Lung (tissue), 12 donors: ENCODE data around the gene PXDN. TPM values are rescaled to one million over a fixed set of nuclear protein-coding genes. Genes with fewer than 3 reads are reported as not detected.
"Not testable (repeated sequence)": the region's sequence is repeated elsewhere in the genome, so short reads cannot be mapped to it uniquely, and the experiment has no call there.

Experiments used
- ATAC-seq: fragments of 200-7000 bp; cut with Tn5 transposase; one replicate; pipeline ENCODE4 v1.9.1; 2020; ENCODE audit warnings: moderate number of reproducible peaks; ENCODE audit not compliant: insufficient read depth, low FRiP score
- DNase-seq, 3 donors: peaks; one replicate each; pipeline ENCODE4 v3.0.0-alpha.2; 2013 to 2017
- H3K27ac ChIP-seq, 2 donors: one replicate each; pipeline ENCODE4 v1.5.1; 2013; ENCODE audit warnings: mild to moderate bottlenecking in 2 of 2, moderate library complexity in 2 of 2, control low read depth in 1 of 2, inconsistent platforms in 1 of 2, low read depth in 1 of 2, low read length in 1 of 2
- H3K27me3 ChIP-seq, 3 donors: one replicate each; pipeline ENCODE4 v1.5.1; 2013; ENCODE audit warnings: low read length in 2 of 3; ENCODE audit not compliant: control insufficient read depth in 3 of 3, insufficient read depth in 3 of 3
- H3K36me3 ChIP-seq, 4 donors: one replicate each; pipeline ENCODE4 v1.5.1; 2013; ENCODE audit warnings: low read length in 4 of 4, mild to moderate bottlenecking in 1 of 4, moderate library complexity in 1 of 4; ENCODE audit not compliant: control insufficient read depth in 4 of 4, insufficient read depth in 4 of 4
- H3K4me1 ChIP-seq, 5 donors: one replicate each; pipeline ENCODE4 v1.5.1; 2013; ENCODE audit warnings: low read length in 5 of 5, mild to moderate bottlenecking in 2 of 5, moderate library complexity in 1 of 5; ENCODE audit not compliant: control insufficient read depth in 5 of 5, insufficient read depth in 5 of 5
- H3K4me3 ChIP-seq: one replicate; pipeline ENCODE4 v1.5.1; 2013; ENCODE audit warnings: mild to moderate bottlenecking, control low read depth, moderate library complexity
- H3K9ac ChIP-seq, 2 donors: one replicate each; pipeline ENCODE4 v1.5.1; 2013; ENCODE audit warnings: low read length in 2 of 2, control low read depth in 1 of 2; ENCODE audit not compliant: insufficient read depth in 1 of 2
- H3K9me3 ChIP-seq, 4 donors: one replicate each; pipeline ENCODE4 v1.5.1; 2013; ENCODE audit warnings: low read length in 3 of 4, mild to moderate bottlenecking in 1 of 4, moderate library complexity in 1 of 4; ENCODE audit not compliant: control insufficient read depth in 4 of 4, insufficient read depth in 3 of 4
- CTCF ChIP-seq: IDR thresholded peaks from 2 replicates; pipeline ENCODE4 v1.5.1; 2012; ENCODE audit warnings: mild to moderate bottlenecking; ENCODE audit errors: control extremely low read depth, extremely low read depth
- WGBS, 2 donors: extraction: QIAGEN DNeasy Blood & Tissue Kit; methylation state at CpG; one replicate each; pipeline ENCODE4 v1.1.7; 2013; 5-methylcytosine and 5-hydroxymethylcytosine counted together
- polyA plus RNA-seq, 2 donors: library from polyadenylated mRNA; stranded (reverse); fragments of 200-250 nt; gene quantifications; one replicate each; pipeline ENCODE4 v1.2.1, GENCODE V29; 2013
- total RNA-seq, 2 donors: library from RNA; depleted of rRNA in 1 of 2; stranded (reverse); fragments of >200 nt in 1 of 2; gene quantifications; one replicate each; pipeline ENCODE4 v1.2.1, GENCODE V29; 2014 to 2021
- donor health status: control.
- donor health status: control.
- donor health status: Bipolar disorder and iron deficiency.
- donor health status: healthy.
- donor health status: DM: yes; HTN: yes; CAD: no.

The PXDN gene
- total and polyA plus RNA-seq, 4 donors: 10.6 to 198 (median 45.1) TPM

DNA sequence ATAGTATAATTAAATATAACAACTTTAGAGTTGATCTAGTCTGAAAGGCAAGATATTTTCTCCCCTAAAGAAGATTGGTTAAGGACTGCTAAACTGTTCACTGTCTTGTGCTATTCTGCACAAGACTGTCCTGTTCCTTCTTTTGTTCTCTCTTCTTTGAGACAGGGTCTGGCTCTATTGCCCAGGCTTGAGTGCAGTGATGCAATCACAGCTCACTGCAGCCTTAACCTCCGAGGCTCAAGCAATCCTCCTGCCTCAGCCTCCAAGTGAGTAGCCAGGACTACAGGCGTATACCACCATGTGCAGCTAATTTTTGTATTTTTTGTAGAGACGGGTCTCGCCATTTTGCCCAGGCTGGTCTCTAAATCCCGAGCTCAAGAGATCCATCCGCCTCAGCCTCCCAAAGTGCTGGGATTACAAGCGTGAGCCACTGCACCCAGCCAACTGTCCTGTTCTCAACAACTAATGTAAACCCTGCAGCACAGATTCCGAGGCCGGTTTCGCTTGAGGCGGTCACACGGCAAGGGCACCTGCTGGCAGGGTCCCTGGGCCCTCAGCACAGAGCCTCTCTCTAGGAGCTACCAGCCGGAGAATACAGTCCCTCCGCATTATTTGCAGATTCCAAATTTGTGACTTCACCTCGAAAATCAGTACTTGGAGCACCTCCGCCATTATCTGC is 16.4 kb downstream of the PXDN start:
- no peak for ATAC-seq
- 84 to 87% methylated on average over 16 of the region's 16 CpGs for WGBS, 2 donors
- H3K9ac ChIP-seq: peak overlapping the region in 1 of 2 donors; percentile 34

DNA sequence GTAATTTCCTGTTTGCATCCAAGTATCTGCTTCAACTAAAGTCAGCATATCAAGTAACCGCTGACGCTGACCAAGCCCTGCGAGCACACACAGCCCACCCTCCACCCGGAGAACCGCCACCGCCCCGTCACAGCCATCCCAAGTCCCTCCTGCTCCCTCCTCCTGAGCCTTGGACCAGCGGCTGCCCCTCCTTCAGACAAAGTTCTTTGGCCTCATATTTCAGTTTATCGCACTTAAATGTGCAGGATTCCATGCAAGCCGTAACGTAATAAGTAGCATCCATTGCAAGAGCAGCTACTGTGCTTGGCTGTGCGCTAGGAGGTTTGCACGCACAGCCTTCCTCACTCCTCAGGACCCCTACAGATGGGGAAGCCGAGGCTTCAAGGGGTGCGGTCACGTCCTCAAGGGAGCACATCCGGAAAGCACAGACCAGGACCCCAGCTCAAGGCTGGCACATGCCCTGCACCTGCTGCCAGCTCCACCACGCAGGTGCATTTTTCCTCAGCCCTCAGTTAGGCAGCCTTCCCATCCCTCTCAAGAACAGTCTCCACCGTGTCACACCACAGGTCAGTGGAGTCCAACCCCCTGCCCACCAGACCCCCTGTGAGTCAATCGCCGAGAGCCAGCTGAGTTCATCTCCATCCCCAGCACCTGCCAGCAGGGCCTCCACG is 17.1 kb downstream of the PXDN start:
- no peak for ATAC-seq
- Histone ChIP-seq H3K27me3 (no peaks in the 10 kb centered on the region), H3K4me3 (no peak overlapping the region), H3K36me3 (no peaks in the 10 kb centered on the region), H3K9ac (no peak overlapping the region), H3K9me3 (no peaks in the 10 kb centered on the region), H3K4me1 (peaks cover 0 to 57% (median 36%) of the 10 kb centered on the region in 5 donors), H3K27ac (peak overlapping the region in 1 of 2 donors; percentile 54)
- peak; percentile 71 to 82 (median 75) for DNase-seq
- WGBS, 2 donors: 64 to 76% methylated on average over 22 of the region's 22 CpGs
- no peak for TF ChIP-seq CTCF

More for the DNA sequence above, 16.4 kb downstream of the PXDN start:
- Histone ChIP-seq H3K27me3 (no peaks in the 10 kb centered on the region), H3K27ac (peak overlapping the region in 1 of 2 donors; percentile 50), H3K4me3 (no peak overlapping the region), H3K4me1 (peaks cover 0 to 63% (median 38%) of the 10 kb centered on the region in 5 donors), H3K36me3 (no peaks in the 10 kb centered on the region), H3K9me3 (no peaks in the 10 kb centered on the region)
- DNase-seq: no peak
- no peak for TF ChIP-seq CTCF

DNA sequence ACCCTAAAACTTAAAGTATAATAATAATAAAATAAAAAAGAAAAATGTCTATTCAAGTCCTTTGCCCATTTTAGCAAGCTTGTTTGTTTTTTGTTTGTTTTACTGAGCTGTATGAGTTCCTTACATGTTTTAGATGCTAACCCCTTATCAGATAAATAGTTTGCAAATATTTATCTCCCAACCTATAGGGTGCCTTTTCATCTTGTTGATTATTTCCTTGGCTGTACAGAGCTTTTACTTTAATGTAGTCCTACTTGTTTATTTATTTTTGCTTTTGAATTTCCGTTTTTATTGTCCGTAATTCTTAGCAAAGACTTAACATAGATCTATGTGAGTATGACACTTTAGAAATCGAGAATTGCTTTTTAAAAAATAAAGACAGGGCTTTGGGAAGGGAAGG is 17.8 kb downstream of the PXDN start:
- Histone ChIP-seq H3K27ac (peak overlapping the region in 1 of 2 donors; percentile 54), H3K27me3 (no peaks in the 10 kb centered on the region), H3K4me1 (peaks cover 0 to 50% (median 30%) of the 10 kb centered on the region in 5 donors), H3K4me3 (no peak overlapping the region), H3K9me3 (no peaks in the 10 kb centered on the region), H3K9ac (no peak overlapping the region), H3K36me3 (peaks cover 0 to 2% (median 0%) of the 10 kb centered on the region in 4 donors)
- no peak for TF ChIP-seq CTCF
- ATAC-seq (no peak), DNase-seq (no peak)
- 52 to 69% methylated on average over 3 of the region's 3 CpGs for WGBS, 2 donors

- WGBS, 2 donors: 72 to 86% methylated on average over 2 of the region's 2 CpGs
- H3K27ac ChIP-seq, H3K27me3 ChIP-seq, H3K9me3 ChIP-seq, H3K4me3 ChIP-seq, H3K36me3 ChIP-seq, H3K9ac ChIP-seq, DNase-seq, ATAC-seq: not testable (repeated sequence)
- peaks cover 0 to 38% (median 18%) of the 10 kb centered on the region in 5 donors for H3K4me1 ChIP-seq
Measured at GRCh38 chr2:1724351-1724750, 20.0 kb downstream of the PXDN start.
